Panc1 (cell line): ENCODE measurements around the gene TNIP1. TPM values are rescaled to one million over a fixed set of nuclear protein-coding genes. Genes with fewer than 3 reads are reported as not detected.

Source experiments
- ATAC-seq: fragments of 200-7000 bp; cut with Tn5 transposase; 2 replicates; pipeline ENCODE4 v1.9.1; 2020; ENCODE audit warnings: mild to moderate bottlenecking, moderate library complexity
- BruUV-seq: library from RNA; stranded (reverse); fragments of 400-500 nt; replicated peaks from 2 replicates; lab custom pipeline; 2021; lab: Mats Ljungman, UMichigan
- CTCF ChIA-PET: fragments of 300-600 bp; sonication (Branson Sonifier 250); formaldehyde crosslinking; loops from one replicate; lab custom pipeline; 2022; ENCODE audit warnings: antibody characterized with exemption; lab: Charles Lee
- POLR2A ChIA-PET: fragments of 300-600 bp; sonication (Branson Sonifier 250); formaldehyde crosslinking; loops from one replicate; lab custom pipeline; 2022; ENCODE audit warnings: antibody characterized with exemption; lab: Charles Lee
- DNase-seq: peaks from one replicate; pipeline ENCODE4 v3.0.0-alpha.2; 2010; ENCODE audit warnings: low read depth, low spot score
- H3K27ac ChIP-seq: 2 replicates; pipeline ENCODE4 v1.5.1; 2011; ENCODE audit warnings: mild to moderate bottlenecking, low read length, inconsistent platforms
- H3K27me3 ChIP-seq: fragments of 200-500 bp; sonication (Bioruptor generic); 2 replicates; pipeline ENCODE4 v1.6.0; 2014; ENCODE audit warnings: low read length, inconsistent platforms; ENCODE audit not compliant: control insufficient read depth, insufficient read depth
- H3K36me3 ChIP-seq: fragments of 200-500 bp; sonication (Bioruptor generic); 2 replicates; pipeline ENCODE4 v1.5.1; 2014; ENCODE audit warnings: inconsistent platforms, mild to moderate bottlenecking, low read length, moderate library complexity; ENCODE audit not compliant: control insufficient read depth, insufficient read depth
- H3K4me1 ChIP-seq: 2 replicates; pipeline ENCODE4 v1.5.1; 2011; ENCODE audit warnings: inconsistent platforms, mild to moderate bottlenecking, low read length, moderate library complexity; ENCODE audit not compliant: control insufficient read depth, insufficient read depth
- H3K4me3 ChIP-seq, 2 experiments: 2 replicates each; pipeline ENCODE4 v1.5.1; 2011 to 2012; ENCODE audit warnings: low read depth in 2 of 2, low read length in 2 of 2, mild to moderate bottlenecking in 2 of 2, inconsistent platforms in 1 of 2, moderate library complexity in 1 of 2
- H3K9me3 ChIP-seq: fragments of 200-500 bp; sonication (Bioruptor generic); 2 replicates; pipeline ENCODE4 v1.5.1; 2014; ENCODE audit warnings: low read depth, mild to moderate bottlenecking, inconsistent platforms, low read length, moderate library complexity; ENCODE audit not compliant: control insufficient read depth, insufficient read depth
- CTCF ChIP-seq: fragments of 450-650 bp; IDR thresholded peaks from 2 replicates; pipeline ENCODE4 v1.5.1; 2017; ENCODE audit warnings: mild to moderate bottlenecking
- POLR2AphosphoS5 ChIP-seq: IDR thresholded peaks from 2 replicates; pipeline ENCODE4 v1.6.1; 2012; ENCODE audit warnings: mild to moderate bottlenecking, low read depth, low read length, moderate library complexity
- REST ChIP-seq, 2 experiments: IDR thresholded peaks; 2 replicates each; pipeline ENCODE4 v1.6.1; 2011 to 2012; ENCODE audit warnings: low read depth in 2 of 2, control low read depth in 1 of 2, low read length in 1 of 2, mild to moderate bottlenecking in 1 of 2, moderate library complexity in 1 of 2; ENCODE audit not compliant: insufficient read depth in 1 of 2
- TCF7L2 ChIP-seq: IDR thresholded peaks from 2 replicates; pipeline ENCODE4 v1.6.1; 2011; ENCODE audit warnings: mild to moderate bottlenecking, low read depth, low read length, inconsistent platforms
- in situ Hi-C: cut with HindIII; loops from 2 replicates; pipeline ENCODE4 v1.10.0; 2016; ENCODE audit warnings: low sequenced_read_pairs, low pct_unique_long_range_greater_than_20kb
- intact Hi-C: fragments of 100-400 bp; cut with micrococcal nuclease; formaldehyde crosslinking; loops from one replicate; pipeline ENCODE4 v1.10.0; 2022; ENCODE audit not compliant: unreplicated experiment
- total RNA-seq: library from RNA; stranded (reverse); gene quantifications from one replicate; pipeline ENCODE4 v1.2.1, GENCODE V29; 2021; ENCODE audit not compliant: unreplicated experiment

TNIP1 gene
- total RNA-seq, 1 experiment from 2014 or later: 81.9 TPM

- Histone ChIP-seq H3K27ac (no peak overlapping the region), H3K36me3 (no peaks in the 10 kb centered on the region), H3K9me3 (no peaks in the 10 kb centered on the region), H3K4me1 (no peaks in the 10 kb centered on the region), H3K27me3 (no peaks in the 10 kb centered on the region), H3K4me3 (no peak overlapping the region)
- intact Hi-C loops (loop anchor here (10.0 kb wide), 1 partner anchor 174 kb away; no protein-coding TSS in a partner anchor), in situ Hi-C loops (no loop called here)
- POLR2A ChIA-PET: no interaction called here
- ATAC-seq (no peak), DNase-seq (no peak)
- CTCF ChIA-PET: no interaction called here
- BruUV-seq: no TSS peak
- TF ChIP-seq POLR2AphosphoS5 (no peak), CTCF (no peak)
These were observed 40.3 kb upstream of the TNIP1 start for GRCh38 chr5:151121095-151121494.

- no peaks in the 10 kb centered on the region for H3K9me3 ChIP-seq
- no TSS peak for BruUV-seq
- ChIA-PET CTCF (interaction anchor here (0.6 kb wide), 1 partner anchor 148 kb away, joined by 3 read pairs; no protein-coding TSS in a partner anchor), POLR2A (no interaction called here)
- no peaks in the 10 kb centered on the region for H3K36me3 ChIP-seq
- H3K27ac ChIP-seq: no peak overlapping the region
- no peak for DNase-seq
- no peaks in the 10 kb centered on the region for H3K4me1 ChIP-seq
- in situ Hi-C loops: no loop called here
- no peak overlapping the region for H3K4me3 ChIP-seq
- TF ChIP-seq CTCF: no peak
- TF ChIP-seq TCF7L2: no peak
- no peak for ATAC-seq
- no peaks in the 10 kb centered on the region for H3K27me3 ChIP-seq
- intact Hi-C loops: no loop called here
These were observed 38.2 kb upstream of the TNIP1 start for GRCh38 chr5:151118913-151119575.

GRCh38 chr5:151115272-151115905 is 34.6 kb upstream of the TNIP1 start:
- Histone ChIP-seq H3K27ac (no peak overlapping the region), H3K36me3 (no peaks in the 10 kb centered on the region), H3K9me3 (no peaks in the 10 kb centered on the region), H3K4me3 (no peak overlapping the region), H3K27me3 (no peaks in the 10 kb centered on the region), H3K4me1 (no peaks in the 10 kb centered on the region)
- intact Hi-C loops (loop anchor here (1.0 kb wide), 2 partner anchors 64 to 113 kb away; no protein-coding TSS in a partner anchor), in situ Hi-C loops (no loop called here)
- DNase-seq: no peak
- POLR2A ChIA-PET: interaction anchor here (0.7 kb wide), 1 partner anchor 66 kb away, joined by 3 read pairs; no protein-coding TSS in a partner anchor
- no TSS peak for BruUV-seq
- TF ChIP-seq CTCF (peak; percentile 97), REST (IDR thresholded peaks at IDR 0.05; ENCODE audit: insufficient read depth in 1 of 2, low read depth in 2 of 2, low read length in 1 of 2) (no peak), TCF7L2 (no peak)
- CTCF ChIA-PET: interaction anchor here (0.7 to 4.7 kb wide), 9 partner anchors 10 to 269 kb away, joined by 3 to 56 read pairs (median 5); partner anchors contain the start of gene IRGM
- ATAC-seq: peak; percentile 91
